ENCODE results near the gene NR1H3. TPM values are rescaled to one million over a fixed set of nuclear protein-coding genes. Genes with fewer than 3 reads are reported as not detected.

NR1H3 gene
- total and polyA plus RNA-seq, 4 donors: 52.8 to 57.3 (median 55.6) TPM

GRCh38 chr11:47284151-47284550 is 26.4 kb downstream of the NR1H3 start:
- Histone ChIP-seq H3K9me3 (ENCODE audit: control insufficient read depth in 4 of 4, low read length in 3 of 4) (no peaks in the 10 kb centered on the region), H3K4me3 (ENCODE audit: low read depth in 1 of 3, low read length in 3 of 3) (no peak overlapping the region), H3K4me1 (ENCODE audit: control insufficient read depth in 4 of 4, insufficient read depth in 4 of 4, low read length in 3 of 4) (peaks cover 2 to 8% (median 7%) of the 10 kb centered on the region in 4 donors), H3K27ac (ENCODE audit: low read depth in 1 of 2, low read length in 2 of 2) (no peak overlapping the region), H3K27me3 (ENCODE audit: control insufficient read depth in 4 of 4, insufficient read depth in 4 of 4, low read length in 3 of 4) (no peaks in the 10 kb centered on the region), H3K9ac (ENCODE audit: low read depth in 1 of 2, low read length in 2 of 2) (no peak overlapping the region), H3K36me3 (ENCODE audit: control insufficient read depth in 4 of 4, insufficient read depth in 3 of 4, low read depth in 1 of 4, low read length in 3 of 4) (peaks cover 12 to 64% (median 49%) of the 10 kb centered on the region in 4 donors)
- WGBS: 95% methylated on average over 4 of the region's 4 CpGs
- no peak for TF ChIP-seq MAX (IDR thresholded peaks at IDR 0.05)
- TF ChIP-seq JUND (IDR thresholded peaks at IDR 0.05): no peak
- no peak for TF ChIP-seq YY1 (IDR thresholded peaks at IDR 0.05)
- no peak for TF ChIP-seq EGR1 (IDR thresholded peaks at IDR 0.05; ENCODE audit: low read depth in 2 of 2)
- no peak for TF ChIP-seq RXRA (IDR thresholded peaks at IDR 0.05)
- no peak for TF ChIP-seq ZBTB33 (IDR thresholded peaks at IDR 0.05)
- TF ChIP-seq HNF4A (conservative IDR thresholded peaks at IDR 0.05): no peak
- no peak for TF ChIP-seq HNF4G (IDR thresholded peaks at IDR 0.05)
- no peak for TF ChIP-seq FOXA1 (IDR thresholded peaks at IDR 0.05)
- no peak for DNase-seq (ENCODE audit: low spot score)

- H3K36me3 ChIP-seq (ENCODE audit: control insufficient read depth in 4 of 4, insufficient read depth in 3 of 4, low read depth in 1 of 4, low read length in 3 of 4): peaks cover 12 to 77% (median 63%) of the 10 kb centered on the region in 4 donors
- 96% methylated on average over 13 of the region's 13 CpGs for WGBS
- no peak overlapping the region for H3K9ac ChIP-seq (ENCODE audit: low read depth in 1 of 2, low read length in 2 of 2)
- DNase-seq (ENCODE audit: low spot score): no peak
- H3K27me3 ChIP-seq (ENCODE audit: control insufficient read depth in 4 of 4, insufficient read depth in 4 of 4, low read length in 3 of 4): no peaks in the 10 kb centered on the region
- peaks cover 2 to 8% (median 7%) of the 10 kb centered on the region in 4 donors for H3K4me1 ChIP-seq (ENCODE audit: control insufficient read depth in 4 of 4, insufficient read depth in 4 of 4, low read length in 3 of 4)
- H3K4me3 ChIP-seq (ENCODE audit: low read depth in 1 of 3, low read length in 3 of 3): no peak overlapping the region
- H3K9me3 ChIP-seq (ENCODE audit: control insufficient read depth in 4 of 4, low read length in 3 of 4): no peaks in the 10 kb centered on the region
- TF ChIP-seq ATF3 (IDR thresholded peaks at IDR 0.05) (no peak), ZBTB33 (IDR thresholded peaks at IDR 0.05) (no peak), RXRA (IDR thresholded peaks at IDR 0.05) (no peak), RAD21 (IDR thresholded peaks at IDR 0.05) (no peak), FOXA1 (IDR thresholded peaks at IDR 0.05) (no peak), SP1 (IDR thresholded peaks at IDR 0.05) (no peak), REST (IDR thresholded peaks at IDR 0.05) (no peak), TAF1 (conservative IDR thresholded peaks at IDR 0.05) (no peak), EGR1 (IDR thresholded peaks at IDR 0.05; ENCODE audit: low read depth in 2 of 2) (no peak), NR2F2 (IDR thresholded peaks at IDR 0.05) (no peak), FOXA2 (IDR thresholded peaks at IDR 0.05) (no peak), HNF4G (IDR thresholded peaks at IDR 0.05) (no peak), YY1 (IDR thresholded peaks at IDR 0.05) (no peak), HNF4A (conservative IDR thresholded peaks at IDR 0.05) (no peak), GABPA (IDR thresholded peaks at IDR 0.05 in 1 of 2, conservative IDR thresholded peaks at IDR 0.05 in 1 of 2) (no peak), JUND (IDR thresholded peaks at IDR 0.05) (no peak), MAX (IDR thresholded peaks at IDR 0.05) (no peak), CTCF (IDR thresholded peaks at IDR 0.05; ENCODE audit: low read depth, low read length, missing input control) (no peak)
- no peak overlapping the region for H3K27ac ChIP-seq (ENCODE audit: low read depth in 1 of 2, low read length in 2 of 2)
Measured at GRCh38 chr11:47285969-47286770, 28.4 kb downstream of the NR1H3 start.

Measured in liver (tissue), 9 donors.